Measurements from ENCODE around the gene TRAPPC12.

Gene TRAPPC12

GRCh38 chr2:3387644-3388411, 8.3 kb downstream of the TRAPPC12 start:
- Histone ChIP-seq H3K9me3 (no peaks in the 10 kb centered on the region), H3K4me3 (ENCODE audit: low read depth, low read length) (no peak overlapping the region), H3K27me3 (no peaks in the 10 kb centered on the region), H3K36me3 (peaks cover 39% of the 10 kb centered on the region), H3K4me1 (no peaks in the 10 kb centered on the region)
- DNase-seq = no peak
- no peak for TF ChIP-seq CTCF (IDR thresholded peaks at IDR 0.05; ENCODE audit: low read depth, low read length)

- H3K4me3 ChIP-seq (ENCODE audit: low read depth, low read length) = no peak overlapping the region
- TF ChIP-seq CTCF (IDR thresholded peaks at IDR 0.05; ENCODE audit: low read depth, low read length) = no peak
- peaks cover 39% of the 10 kb centered on the region for H3K36me3 ChIP-seq
- H3K4me1 ChIP-seq = no peaks in the 10 kb centered on the region
- no peak for DNase-seq
- no peaks in the 10 kb centered on the region for H3K9me3 ChIP-seq
- no peaks in the 10 kb centered on the region for H3K27me3 ChIP-seq
Measured at GRCh38 chr2:3388412-3388738, 8.9 kb downstream of the TRAPPC12 start.

- TF ChIP-seq CTCF (IDR thresholded peaks at IDR 0.05; ENCODE audit: low read depth, low read length) = no peak
- Histone ChIP-seq H3K4me3 (ENCODE audit: low read depth, low read length) (no peak overlapping the region), H3K36me3 (peaks cover 46% of the 10 kb centered on the region), H3K27me3 (no peaks in the 10 kb centered on the region), H3K9me3 (no peaks in the 10 kb centered on the region), H3K4me1 (no peaks in the 10 kb centered on the region)
- DNase-seq = no peak
Measured at GRCh38 chr2:3389193-3389592, 9.7 kb downstream of the TRAPPC12 start.

DNA sequence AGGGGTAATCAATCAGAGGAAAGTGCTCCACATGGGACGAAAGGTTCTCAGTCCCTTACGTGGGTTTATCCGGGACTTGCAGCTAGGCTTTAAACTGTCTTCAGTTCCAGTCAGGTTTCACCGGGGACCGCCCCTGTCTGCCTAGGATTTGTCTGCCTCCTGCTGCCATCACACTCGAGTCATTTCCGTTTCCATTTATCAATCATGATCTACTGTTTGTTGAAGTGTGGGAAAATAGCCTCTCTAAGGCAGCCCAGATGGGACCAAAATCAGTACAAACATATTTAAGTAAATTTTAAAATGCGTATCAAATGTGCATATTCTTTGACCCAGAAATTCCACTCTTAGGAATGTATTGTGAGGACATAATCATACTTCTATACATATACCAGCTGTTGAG, 10.5 kb downstream of the TRAPPC12 start:
- no peaks in the 10 kb centered on the region for H3K27me3 ChIP-seq
- no peaks in the 10 kb centered on the region for H3K4me1 ChIP-seq
- no peak overlapping the region for H3K4me3 ChIP-seq (ENCODE audit: low read depth, low read length)
- no peak for DNase-seq
- no peak for TF ChIP-seq CTCF (IDR thresholded peaks at IDR 0.05; ENCODE audit: low read depth, low read length)
- H3K9me3 ChIP-seq = no peaks in the 10 kb centered on the region
- H3K36me3 ChIP-seq = peaks cover 47% of the 10 kb centered on the region

DNA sequence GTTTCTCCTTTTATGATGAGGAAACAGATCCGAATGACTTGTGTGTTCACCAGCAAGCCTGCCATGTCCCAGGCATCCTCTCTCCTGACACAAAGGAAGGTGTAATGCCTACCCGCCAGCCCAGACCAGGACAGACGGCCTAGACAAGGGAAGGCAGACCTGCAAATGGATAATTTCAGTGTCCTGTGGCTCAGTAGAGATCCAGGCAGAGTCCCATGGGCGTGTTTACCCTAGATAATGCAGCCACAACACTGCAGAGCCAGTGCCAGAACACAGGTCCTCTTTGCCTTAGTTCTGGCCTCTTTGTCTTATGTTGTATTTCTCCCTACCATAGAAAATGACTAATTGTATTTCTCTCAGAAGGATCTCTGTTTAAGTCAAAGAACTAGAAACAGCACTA, 12.7 kb downstream of the TRAPPC12 start:
- TF ChIP-seq CTCF (IDR thresholded peaks at IDR 0.05; ENCODE audit: low read depth, low read length) = no peak
- Histone ChIP-seq H3K4me3 (ENCODE audit: low read depth, low read length) (no peak overlapping the region), H3K27me3 (no peaks in the 10 kb centered on the region), H3K36me3 (peaks cover 46% of the 10 kb centered on the region), H3K4me1 (no peaks in the 10 kb centered on the region), H3K9me3 (peaks cover 3% of the 10 kb centered on the region; the same call in 1 of the 2 replicates)
- DNase-seq = no peak

GRCh38 chr2:3396920-3397559, 17.5 kb downstream of the TRAPPC12 start:
- Histone ChIP-seq H3K4me3 (ENCODE audit: low read depth, low read length) (no peak overlapping the region), H3K4me1 (peaks cover 16% of the 10 kb centered on the region), H3K36me3 (peaks cover 31% of the 10 kb centered on the region), H3K9me3 (peaks cover 3% of the 10 kb centered on the region; the same call in 1 of the 2 replicates), H3K27me3 (no peaks in the 10 kb centered on the region)
- no peak for TF ChIP-seq CTCF (IDR thresholded peaks at IDR 0.05; ENCODE audit: low read depth, low read length)
- no peak for DNase-seq
